AG09319 (cell line): ENCODE results near the gene ESAM.

Experiments
- DNase-seq: peaks from one replicate; pipeline ENCODE4 v3.0.0-alpha.2; 2010; ENCODE audit warnings: low read depth; ENCODE audit errors: extremely low read depth
- CTCF ChIP-seq: IDR thresholded peaks from 2 replicates; pipeline ENCODE4 v1.5.1; 2011; ENCODE audit warnings: low read depth, mild to moderate bottlenecking, inconsistent platforms, low read length, moderate library complexity

The ESAM gene

GRCh38 chr11:124756033-124756752, 5.9 kb downstream of the ESAM start:
- DNase-seq: no peak
- TF ChIP-seq CTCF: no peak

DNA sequence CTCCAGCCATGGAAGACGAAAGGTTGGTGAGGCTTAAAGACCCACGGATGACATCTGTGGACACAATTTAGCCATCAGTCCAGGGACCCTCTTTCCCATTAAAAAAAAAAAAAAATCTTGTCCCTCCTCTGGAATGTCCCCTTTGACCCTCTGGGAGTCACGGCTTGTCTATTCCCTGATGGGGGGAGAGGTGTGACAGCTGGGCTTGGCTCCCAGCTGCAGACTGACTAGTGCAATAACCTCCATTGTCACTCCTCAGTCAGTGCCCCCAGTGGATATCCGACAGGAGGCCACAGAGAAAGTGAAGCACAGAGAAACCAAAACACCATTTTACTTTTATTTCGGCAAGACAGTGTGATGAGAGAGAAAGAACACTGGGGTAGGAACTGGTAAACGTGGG, 7.4 kb downstream of the ESAM start:
- no peak for TF ChIP-seq CTCF
- DNase-seq: no peak

DNA sequence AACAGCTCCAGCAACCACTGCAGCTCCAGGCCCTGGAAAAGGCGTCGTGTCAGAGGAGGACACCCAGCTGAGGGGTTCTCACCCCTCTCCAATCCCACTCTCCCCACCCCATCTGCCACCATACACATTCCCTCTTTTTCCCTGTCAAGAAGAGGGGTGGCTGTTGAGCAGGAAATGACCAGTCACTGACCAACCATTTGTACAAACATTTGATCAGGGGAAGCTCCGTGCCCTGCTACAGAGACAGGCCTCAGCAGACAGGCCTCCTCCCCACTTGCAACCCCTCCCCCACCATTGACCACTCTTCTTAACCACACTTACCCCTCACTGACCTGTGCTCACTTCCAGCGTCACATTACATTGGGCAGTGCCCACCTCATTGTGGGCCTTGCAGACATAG, 7.8 kb downstream of the ESAM start:
- DNase-seq: no peak
- no peak for TF ChIP-seq CTCF

- no peak for DNase-seq
- TF ChIP-seq CTCF: no peak
Observed at GRCh38 chr11:124753624-124754023, 8.5 kb downstream of the ESAM start.

DNA sequence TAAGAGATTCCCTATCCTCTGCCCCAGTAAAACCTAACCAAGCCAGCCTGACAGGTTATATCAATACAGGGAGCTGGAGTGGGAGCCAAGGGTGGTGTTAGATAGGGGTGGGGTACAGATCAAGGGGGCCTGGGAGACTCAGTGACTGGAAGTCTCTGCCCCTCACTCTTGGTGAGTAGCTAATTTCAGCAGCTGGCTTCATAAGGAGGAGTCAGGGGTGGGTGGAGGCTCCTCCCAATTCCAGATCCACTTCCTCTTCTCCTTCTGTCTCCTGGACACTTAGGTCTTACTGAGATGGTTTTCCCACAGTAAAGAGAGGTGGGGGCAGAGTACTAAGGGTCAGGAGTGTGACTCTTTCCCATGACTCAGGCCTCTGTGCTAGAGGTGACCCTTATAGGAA, 8.9 kb downstream of the ESAM start:
- TF ChIP-seq CTCF: no peak
- no peak for DNase-seq

GRCh38 chr11:124752471-124753102, 9.5 kb downstream of the ESAM start:
- no peak for DNase-seq
- TF ChIP-seq CTCF: no peak

DNA sequence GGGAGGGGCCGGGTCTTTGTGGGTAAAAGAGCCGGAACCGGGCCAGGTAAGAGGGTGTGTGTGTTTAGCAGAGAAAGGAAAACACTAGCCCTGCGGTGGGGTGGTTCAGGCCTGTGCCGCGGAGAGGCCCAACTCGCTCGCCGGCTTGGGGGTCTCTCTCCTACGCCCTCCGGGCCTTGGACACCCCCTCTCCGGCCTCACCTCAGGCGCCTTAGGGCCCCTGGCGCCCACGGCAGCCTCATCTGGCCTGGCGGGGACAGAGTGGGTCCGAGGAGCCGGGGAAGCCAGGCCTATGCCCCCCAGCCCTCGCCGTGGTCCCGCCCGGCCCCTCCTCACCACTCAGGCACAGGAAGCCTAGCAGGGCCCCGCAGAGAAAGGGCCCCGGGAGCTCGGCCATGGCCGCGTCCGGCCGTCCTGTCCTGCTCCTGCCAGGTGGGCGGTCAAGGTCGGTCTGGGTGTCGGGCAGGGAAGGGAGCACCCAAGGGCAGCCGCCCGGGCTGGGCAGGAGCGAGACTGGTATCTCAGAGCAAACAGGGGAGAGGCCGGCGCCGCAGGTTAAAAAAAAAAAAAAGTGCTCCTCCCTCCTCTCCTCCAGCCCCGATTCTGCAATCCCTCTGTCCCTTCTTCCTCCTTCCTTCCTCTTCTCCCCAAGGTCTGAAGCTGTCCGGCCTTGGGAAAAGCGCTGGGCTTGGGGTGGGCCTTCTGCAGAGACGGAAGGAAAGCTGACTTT, 10.2 kb downstream of the ESAM start, which contains the start of gene VSIG2:
Gene VSIG2, minus strand, starts transcription at position 515 of the 730 bp plus-strand sequence. Its CDS starts 118 bp downstream, at position 397.
- DNase-seq: no peak
- TF ChIP-seq CTCF: no peak
